Transverse colon (tissue), 4 donors: Measurements from ENCODE around the gene SCGB1D2. TPM values are rescaled to one million over a fixed set of nuclear protein-coding genes. Genes with fewer than 3 reads are reported as not detected.

Experiments
- DNase-seq: peaks from one replicate; pipeline ENCODE4 v3.0.0-alpha.2; 2019
- H3K27ac ChIP-seq, 4 donors: fragments of 200-600 bp; sonication (generic); 2 replicates each; pipeline ENCODE4 v1.5.1; 2016 to 2018; ENCODE audit warnings: inconsistent platforms in 4 of 4
- H3K27me3 ChIP-seq: fragments of 200-600 bp; sonication (generic); 2 replicates; pipeline ENCODE4 v1.5.1; 2017; ENCODE audit warnings: inconsistent platforms
- H3K36me3 ChIP-seq, 4 donors: fragments of 200-600 bp; sonication (generic); 2 replicates each; pipeline ENCODE4 v1.5.1; 2017 to 2019; ENCODE audit warnings: inconsistent platforms in 4 of 4
- H3K4me1 ChIP-seq, 4 donors: fragments of 200-600 bp; sonication (generic); 2 replicates each; pipeline ENCODE4 v1.5.1; 2017 to 2020; ENCODE audit warnings: inconsistent platforms in 4 of 4
- H3K4me3 ChIP-seq, 4 donors: fragments of 200-600 bp; sonication (generic); 1 replicate in 1 of 4; 2 replicates in 3 of 4; pipeline versions ENCODE4 v1.5.1 to v1.6.1; 2017 to 2019; ENCODE audit warnings: inconsistent platforms in 4 of 4
- H3K9me3 ChIP-seq, 2 donors: fragments of 200-600 bp; sonication (generic); 2 replicates each; pipeline ENCODE4 v1.5.1; 2017 to 2019; ENCODE audit warnings: inconsistent platforms in 2 of 2
- CTCF ChIP-seq, 5 experiments: fragments of 200-600 bp in 3 of 5; fragments of 450-650 bp in 2 of 5; sonication (generic) in 3 of 5; IDR thresholded peaks; 1 replicate in 2 of 5; 2 replicates in 3 of 5; pipeline ENCODE4 v1.5.1; 2016 to 2017; ENCODE audit warnings: antibody characterized with exemption in 5 of 5, inconsistent platforms in 3 of 5, mild to moderate bottlenecking in 2 of 5, moderate library complexity in 1 of 5
- EP300 ChIP-seq: sonication (generic); formaldehyde crosslinking; IDR thresholded peaks from one replicate; pipeline ENCODE4 v1.6.1; 2017; ENCODE audit warnings: antibody characterized with exemption, low read depth
- POLR2A ChIP-seq: fragments of 450-650 bp; IDR thresholded peaks from one replicate; pipeline ENCODE4 v1.6.1; 2016; ENCODE audit warnings: antibody characterized with exemption, mild to moderate bottlenecking, moderate library complexity
- POLR2AphosphoS5 ChIP-seq, 3 donors: sonication (generic); formaldehyde crosslinking; IDR thresholded peaks; one replicate each; pipeline ENCODE4 v1.6.1; 2016; ENCODE audit warnings: antibody characterized with exemption in 3 of 3
- in situ Hi-C, 4 donors: fragments of 200-750 bp; cut with MboI; loops; one replicate each; pipeline versions ENCODE4 v1.15.0 to v1.15.1; 2017; ENCODE audit warnings: low sequenced_read_pairs in 3 of 4, low pct_ligation_motif_present in 1 of 4, low pct_unique_long_range_greater_than_20kb in 1 of 4
- intact Hi-C: fragments of 100-400 bp; cut with DNase I; formaldehyde crosslinking; loops from one replicate; pipeline ENCODE4 v1.15.1; 2023; ENCODE audit warnings: low total_unique reads
- total RNA-seq, 4 donors: library from RNA; depleted of rRNA; stranded (reverse); fragments of >200 nt; gene quantifications; one replicate each; pipeline ENCODE4 v1.1.0, GENCODE V29; 2016

SCGB1D2 gene
- total RNA-seq, 4 donors from 2014 or later, result not detected

GRCh38 chr11:62280452-62280851 lies 38.4 kb downstream of the SCGB1D2 start:
- DNase-seq, result no peak
- in situ Hi-C loops, result no loop called here

More at GRCh38 chr11:62280452-62280851, 38.4 kb downstream of the SCGB1D2 start:
- Histone ChIP-seq H3K4me1 (no peaks in the 10 kb centered on the region), H3K27ac (no peak overlapping the region), H3K4me3 (no peak overlapping the region), H3K36me3 (no peaks in the 10 kb centered on the region), H3K9me3 (no peaks in the 10 kb centered on the region), H3K27me3 (no peaks in the 10 kb centered on the region)
- TF ChIP-seq POLR2AphosphoS5 (IDR thresholded peaks at IDR 0.05) (no peak), EP300 (no peak), POLR2A (no peak), CTCF (IDR thresholded peaks at IDR 0.05) (no peak)
- intact Hi-C loops, result no loop called here

Other genes with a start within 250 kb of the SCGB1D2 start
- gene INCENP, start 118.2 kb upstream of the SCGB1D2 start, total RNA-seq, result 10 to 100 TPM; 10.5 to 38.9 (median 26.1) TPM
- not detected for gene SCGB1D1, start 52.0 kb upstream of the SCGB1D2 start, total RNA-seq
- 1 to 10 TPM in 2 of 4 donors, not detected in 2; 2.7 to 5.9 TPM for gene SCGB2A1, start 33.6 kb upstream of the SCGB1D2 start, total RNA-seq
- not detected for gene SCGB2A2, start 27.9 kb downstream of the SCGB1D2 start, total RNA-seq
- gene SCGB1D4, start 56.8 kb downstream of the SCGB1D2 start, total RNA-seq, result not detected
- 10 to 100 TPM; 14.9 to 44.5 (median 35.6) TPM for gene ASRGL1, start 95.2 kb downstream of the SCGB1D2 start, total RNA-seq
- not detected for gene SCGB1A1, start 176.8 kb downstream of the SCGB1D2 start, total RNA-seq